Epithelial cell of proximal tubule (primary cell): Measurements from ENCODE around the gene TRIM23. TPM values are rescaled to one million over a fixed set of nuclear protein-coding genes. Genes with fewer than 3 reads are reported as not detected.

Source experiments
- DNase-seq: peaks from one replicate; pipeline ENCODE4 v3.0.0-alpha.2; 2011; ENCODE audit warnings: low read depth
- H3K4me3 ChIP-seq: 2 replicates; pipeline ENCODE4 v1.5.1; 2011; ENCODE audit warnings: low read depth, mild to moderate bottlenecking, low read length
- total RNA-seq: library from RNA; depleted of rRNA; stranded (reverse); fragments of >200 nt; gene quantifications from 2 replicates; pipeline ENCODE4 v1.2.3, GENCODE V29; 2015
- TF ChIP-seq, protein P1 (sequence below): conservative IDR thresholded peaks from 2 replicates; pipeline ENCODE4 v1.5.1; 2012; ENCODE audit warnings: low read depth, mild to moderate bottlenecking, low read length

Gene TRIM23
- 6.3 and 8.5 TPM in 2 replicates for total RNA-seq

DNA sequence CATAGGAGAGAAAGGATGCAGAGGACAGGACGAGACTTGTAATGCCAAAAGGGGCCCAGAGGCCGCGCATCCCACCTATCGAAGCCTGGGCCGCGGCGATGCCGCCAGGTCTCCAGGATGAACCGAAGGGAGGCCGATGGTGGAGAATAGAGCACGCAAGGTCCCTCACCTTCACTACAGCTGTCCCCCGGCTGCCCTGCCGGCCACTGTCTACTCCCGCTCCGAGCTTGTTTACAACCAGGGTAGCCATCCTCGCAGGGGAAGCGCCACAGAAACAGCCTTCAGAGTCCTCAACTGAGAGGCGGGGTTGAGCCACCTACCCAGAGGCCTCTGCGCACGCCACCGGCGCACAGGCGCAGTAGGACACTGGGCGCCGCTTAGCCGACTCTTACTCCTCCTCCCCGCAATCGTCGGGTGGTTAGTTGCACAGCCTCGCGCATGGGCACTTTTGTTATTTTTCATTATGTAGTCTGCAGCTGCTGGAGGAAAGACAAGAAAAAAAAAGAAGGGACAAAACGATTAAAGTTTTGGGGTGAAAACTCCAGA, at the start of gene TRIM23:
TSS of gene TRIM23 (minus strand) at position 309 of the 546 bp plus-strand sequence. CDS start at position 250, 59 bp downstream.
- TF ChIP-seq, protein P1, sequence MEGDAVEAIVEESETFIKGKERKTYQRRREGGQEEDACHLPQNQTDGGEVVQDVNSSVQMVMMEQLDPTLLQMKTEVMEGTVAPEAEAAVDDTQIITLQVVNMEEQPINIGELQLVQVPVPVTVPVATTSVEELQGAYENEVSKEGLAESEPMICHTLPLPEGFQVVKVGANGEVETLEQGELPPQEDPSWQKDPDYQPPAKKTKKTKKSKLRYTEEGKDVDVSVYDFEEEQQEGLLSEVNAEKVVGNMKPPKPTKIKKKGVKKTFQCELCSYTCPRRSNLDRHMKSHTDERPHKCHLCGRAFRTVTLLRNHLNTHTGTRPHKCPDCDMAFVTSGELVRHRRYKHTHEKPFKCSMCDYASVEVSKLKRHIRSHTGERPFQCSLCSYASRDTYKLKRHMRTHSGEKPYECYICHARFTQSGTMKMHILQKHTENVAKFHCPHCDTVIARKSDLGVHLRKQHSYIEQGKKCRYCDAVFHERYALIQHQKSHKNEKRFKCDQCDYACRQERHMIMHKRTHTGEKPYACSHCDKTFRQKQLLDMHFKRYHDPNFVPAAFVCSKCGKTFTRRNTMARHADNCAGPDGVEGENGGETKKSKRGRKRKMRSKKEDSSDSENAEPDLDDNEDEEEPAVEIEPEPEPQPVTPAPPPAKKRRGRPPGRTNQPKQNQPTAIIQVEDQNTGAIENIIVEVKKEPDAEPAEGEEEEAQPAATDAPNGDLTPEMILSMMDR = no peak
- peak within 1 kb of the TSS; percentile 94 for H3K4me3 ChIP-seq
- peak; percentile 66 for DNase-seq

DNA sequence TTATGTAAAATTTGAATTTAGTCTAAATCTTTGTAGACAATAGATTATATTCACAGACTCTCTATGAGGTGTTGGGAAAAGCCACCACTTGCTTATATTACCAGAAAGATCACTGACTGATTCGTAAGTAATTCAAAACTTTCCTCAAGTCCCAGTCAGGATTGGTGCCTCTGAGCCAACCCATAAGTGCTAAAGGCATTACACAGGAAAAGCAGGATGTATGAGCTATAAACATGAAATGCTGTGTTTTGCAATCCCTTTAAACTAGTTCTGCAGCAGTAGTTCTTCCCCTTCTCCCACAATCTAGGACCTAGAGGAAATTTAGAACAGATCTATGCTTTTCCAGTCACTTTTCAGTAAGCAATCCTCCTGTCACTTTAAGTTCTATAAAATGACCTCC, 48.7 kb upstream of the TRIM23 start:
- TF ChIP-seq, protein P1 = no peak
- no peak overlapping the region for H3K4me3 ChIP-seq
- DNase-seq = no peak

DNA sequence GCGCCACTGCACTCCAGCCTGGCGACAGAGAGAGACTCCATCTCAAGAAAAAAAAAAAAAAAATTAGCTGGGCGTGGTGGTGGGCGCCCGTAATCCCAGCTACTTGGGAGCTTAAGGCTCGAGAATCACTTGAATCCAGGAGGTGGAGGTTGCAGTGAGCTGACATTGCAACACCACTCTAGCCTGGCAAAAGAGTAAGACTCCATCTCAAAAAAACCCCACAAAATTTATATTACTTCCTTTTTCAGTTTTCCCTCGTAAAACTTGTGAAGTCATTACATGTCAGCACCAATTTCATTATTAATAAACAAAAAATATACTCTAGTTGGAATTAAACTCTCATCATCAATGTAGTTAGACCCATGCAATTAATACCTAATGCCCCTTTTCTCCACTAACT, 44.6 kb upstream of the TRIM23 start:
- DNase-seq = no peak
- H3K4me3 ChIP-seq = no peak overlapping the region

DNA sequence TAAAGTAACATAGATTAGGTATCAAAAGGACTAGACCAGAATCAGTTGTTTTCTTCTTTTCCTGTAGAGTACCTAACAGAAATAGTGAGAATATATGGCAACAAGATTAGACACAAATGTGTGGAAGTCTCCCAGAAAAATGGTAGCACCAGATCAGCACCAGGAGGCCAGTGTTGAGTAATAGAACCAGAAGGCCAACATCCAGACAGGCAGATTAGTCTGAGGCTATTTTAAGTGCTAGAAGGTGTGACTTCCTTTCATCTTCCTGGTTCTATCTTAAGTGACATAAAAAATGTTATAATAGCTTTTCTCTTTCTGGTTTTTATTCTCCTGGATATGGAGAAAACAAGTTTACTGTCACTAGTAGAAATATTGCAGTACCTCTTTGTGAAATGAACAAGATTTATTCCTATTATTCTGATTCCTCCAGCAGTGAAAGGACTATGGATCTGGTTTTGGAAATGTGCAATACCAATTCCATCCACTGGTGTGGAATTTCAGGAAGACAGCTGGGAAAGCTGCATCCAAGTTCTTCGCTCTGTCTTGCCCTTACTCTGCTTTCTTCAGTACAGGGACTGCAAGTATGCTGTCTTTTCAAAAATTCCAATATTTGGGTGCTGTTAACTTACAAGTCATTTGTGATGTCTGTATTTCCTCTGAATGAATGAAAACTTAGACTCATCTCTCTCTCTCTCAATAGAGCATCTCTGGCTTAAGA, 39.8 kb upstream of the TRIM23 start:
- no peak overlapping the region for H3K4me3 ChIP-seq
- no peak for DNase-seq
- TF ChIP-seq, protein P1 = peak; percentile 52

More for the DNA sequence above, 44.6 kb upstream of the TRIM23 start:
- TF ChIP-seq, protein P1 = no peak

DNA sequence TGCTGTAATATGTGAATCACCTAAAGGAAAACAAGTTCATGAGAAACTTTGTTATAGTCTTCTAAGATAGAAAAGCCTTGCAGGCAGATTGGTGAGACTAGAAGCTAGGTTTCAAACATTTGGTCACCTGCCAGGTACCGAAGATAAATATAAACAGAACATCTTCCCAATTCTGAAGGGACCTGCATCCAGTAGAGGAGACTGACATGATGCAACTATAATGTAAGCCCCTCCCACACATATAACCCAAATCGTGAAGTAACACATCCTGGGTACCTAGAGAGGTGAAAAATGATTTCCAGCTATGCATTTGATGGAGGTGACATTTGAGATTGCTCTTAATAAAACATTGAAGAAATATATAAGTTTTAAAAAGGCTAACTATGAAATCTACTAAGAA, 30.6 kb upstream of the TRIM23 start:
- no peak for DNase-seq
- H3K4me3 ChIP-seq = no peak overlapping the region
- TF ChIP-seq, protein P1 = no peak

DNA sequence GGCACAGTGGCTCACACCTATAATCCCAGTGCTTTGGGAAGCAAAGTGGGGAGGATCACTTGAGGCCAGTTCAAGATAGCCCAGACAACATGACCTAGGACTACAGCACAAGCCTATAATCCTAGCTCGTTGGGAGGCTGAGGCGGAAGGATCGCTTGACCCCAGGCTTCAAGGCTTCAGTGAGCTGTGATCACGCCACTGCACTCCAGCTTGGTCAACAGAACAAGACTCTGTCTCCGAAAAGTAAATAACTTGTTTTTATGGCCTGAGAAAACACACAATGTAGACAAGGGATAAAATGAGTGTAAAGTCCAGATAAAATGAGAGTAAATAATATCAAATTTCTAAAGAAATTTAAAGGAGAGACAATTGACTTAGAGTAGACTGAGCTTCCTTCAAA, 27.0 kb upstream of the TRIM23 start:
- no peak for DNase-seq
- TF ChIP-seq, protein P1 = no peak
- H3K4me3 ChIP-seq = no peak overlapping the region

DNA sequence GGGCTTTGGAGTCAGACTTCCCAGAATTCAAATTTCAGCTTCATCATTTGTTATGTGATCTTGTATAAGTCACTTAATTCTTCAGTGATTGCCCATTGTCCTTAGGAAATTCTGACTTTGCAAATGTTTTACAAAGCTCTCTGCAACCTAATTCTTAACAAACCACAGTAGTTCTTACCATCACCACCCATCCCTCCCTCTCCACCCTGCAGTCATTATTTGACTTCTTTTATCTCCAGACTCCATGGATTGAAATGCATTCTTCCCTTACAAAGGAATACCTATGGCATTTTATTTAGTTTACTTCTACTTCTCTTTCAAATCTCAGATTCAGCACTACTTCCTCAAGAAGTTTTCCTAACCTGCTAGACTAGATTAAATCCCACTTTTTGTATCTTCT, 23.8 kb upstream of the TRIM23 start:
- DNase-seq = no peak
- no peak overlapping the region for H3K4me3 ChIP-seq
- TF ChIP-seq, protein P1 = no peak
